ENCODE measurements around the gene PSMD1.
"Not testable (repeated sequence)": the region's sequence is repeated elsewhere in the genome, so short reads cannot be mapped to it uniquely, and the experiment has no call there.

PSMD1 gene

GRCh38 chr2:231056453-231057416 is at the start of gene PSMD1:
TSS of gene PSMD1 (plus strand) at chr2:231056867. CDS start at chr2:231057026, 159 bp downstream.
- DNase-seq, result peak; percentile 89

DNA sequence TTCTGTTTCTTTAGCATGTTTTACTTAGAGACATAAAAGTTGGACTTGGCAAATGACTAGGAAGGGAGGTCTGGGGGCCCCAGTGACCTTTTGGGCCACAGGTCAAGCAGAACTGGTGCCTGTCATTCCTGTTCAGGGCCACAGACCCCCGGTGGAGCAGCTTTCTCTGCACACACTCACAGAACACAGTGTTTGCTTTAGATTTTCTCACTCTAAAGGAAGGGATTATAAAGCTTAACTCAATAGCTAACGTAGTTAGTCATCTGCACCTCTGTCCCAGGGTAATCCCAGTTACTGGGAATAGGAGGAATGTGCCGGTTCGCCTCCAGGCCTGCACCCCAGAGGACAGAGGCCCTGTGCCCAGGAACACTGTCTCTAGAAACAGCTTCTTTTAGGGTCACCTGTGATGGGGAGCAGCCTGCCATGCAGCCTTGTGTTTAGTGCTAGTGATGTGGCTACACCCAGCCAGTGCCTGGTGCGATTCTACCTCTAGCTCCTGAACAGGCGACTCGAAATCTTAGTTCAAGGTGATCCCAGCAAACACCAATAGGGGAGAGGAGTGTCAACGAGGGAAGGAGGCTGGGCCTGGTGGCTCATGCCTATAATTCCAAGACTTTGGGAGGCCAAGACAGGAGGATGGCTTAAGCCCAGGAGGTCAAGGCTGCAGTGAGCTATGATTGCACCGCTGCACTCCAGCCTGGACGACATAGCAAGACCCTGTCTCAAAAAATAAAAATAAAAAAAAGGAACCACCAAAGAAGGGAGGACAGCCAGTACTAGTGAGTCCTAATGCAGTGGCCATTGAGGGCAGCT is 49.2 kb upstream of the PSMD1 start:
- no peak for DNase-seq

DNA sequence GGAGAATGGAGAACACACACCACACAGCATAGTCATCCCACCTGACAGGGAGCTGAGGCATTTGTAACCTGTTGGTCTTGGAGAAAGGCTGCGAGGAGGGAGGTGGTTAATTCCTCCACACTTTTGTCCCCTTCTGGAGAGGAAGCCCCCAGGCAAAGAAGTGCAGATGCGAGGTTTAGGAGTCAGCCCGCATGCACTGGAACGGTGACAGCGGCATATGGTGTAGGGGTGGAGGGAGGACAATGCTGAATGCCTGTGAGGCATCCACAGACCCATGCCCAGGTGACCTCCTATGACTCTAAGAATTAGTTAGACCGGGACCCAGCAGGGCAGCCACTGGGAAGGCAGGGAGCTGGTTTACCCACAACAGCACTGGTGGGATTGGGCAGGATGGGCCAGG is 48.5 kb upstream of the PSMD1 start:
- DNase-seq, result no peak

DNA sequence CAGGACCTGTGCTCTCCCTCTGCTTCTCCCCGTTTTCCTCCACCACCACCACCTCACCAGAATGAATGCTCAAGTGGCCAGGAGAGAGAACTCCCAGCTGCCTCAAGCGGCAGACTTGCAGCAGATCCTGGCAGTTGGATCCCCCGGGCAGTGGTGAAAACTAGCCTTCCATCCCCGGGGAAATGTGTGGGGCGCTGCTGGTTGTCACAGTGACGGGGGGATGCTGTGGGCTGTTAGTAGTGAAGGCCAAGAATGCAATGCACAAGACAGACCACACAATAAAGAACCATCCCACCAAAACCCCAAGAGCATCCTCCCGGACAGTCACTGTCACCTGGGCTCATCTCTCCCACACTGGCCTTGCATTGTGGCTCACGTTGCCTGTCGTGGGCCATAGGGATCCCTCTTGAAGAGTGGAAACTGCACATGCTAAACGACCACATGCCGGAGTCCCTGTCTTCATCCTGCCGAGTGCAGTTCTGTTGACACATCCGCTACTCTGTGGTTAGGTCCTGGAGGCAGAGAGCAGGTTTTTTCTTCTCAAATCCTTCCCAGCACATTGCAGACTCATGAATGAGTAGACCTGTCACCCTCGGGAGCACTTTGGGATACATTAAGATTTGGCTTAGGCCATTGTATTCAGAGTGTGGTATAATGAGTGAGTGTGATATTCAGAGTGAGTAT is 47.3 kb upstream of the PSMD1 start:
- DNase-seq, result no peak

- DNase-seq, result no peak
Measured at GRCh38 chr2:231010201-231010730, 46.4 kb upstream of the PSMD1 start.

GRCh38 chr2:231011526-231011925 is 45.1 kb upstream of the PSMD1 start:
- DNase-seq, result no peak

DNA sequence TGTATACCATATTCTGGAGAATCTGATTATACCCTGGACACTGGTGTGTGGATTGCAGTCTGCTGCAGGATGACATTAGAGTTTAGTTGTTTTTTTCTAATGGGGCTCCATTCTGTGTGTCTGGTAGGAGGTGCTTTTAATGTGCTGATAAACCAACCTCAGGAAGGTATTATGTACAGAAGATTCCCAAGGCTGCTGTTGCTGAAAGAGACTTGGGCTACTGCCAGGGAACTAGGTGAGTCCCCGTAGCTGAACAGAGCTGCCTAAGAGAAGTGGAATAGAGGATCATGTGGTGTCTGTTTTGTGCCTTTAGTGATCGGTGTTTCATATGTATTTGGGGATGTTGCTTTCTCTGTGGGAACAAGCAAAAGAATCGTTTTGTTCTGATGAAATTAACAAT is 44.2 kb upstream of the PSMD1 start:
- no peak for DNase-seq

DNA sequence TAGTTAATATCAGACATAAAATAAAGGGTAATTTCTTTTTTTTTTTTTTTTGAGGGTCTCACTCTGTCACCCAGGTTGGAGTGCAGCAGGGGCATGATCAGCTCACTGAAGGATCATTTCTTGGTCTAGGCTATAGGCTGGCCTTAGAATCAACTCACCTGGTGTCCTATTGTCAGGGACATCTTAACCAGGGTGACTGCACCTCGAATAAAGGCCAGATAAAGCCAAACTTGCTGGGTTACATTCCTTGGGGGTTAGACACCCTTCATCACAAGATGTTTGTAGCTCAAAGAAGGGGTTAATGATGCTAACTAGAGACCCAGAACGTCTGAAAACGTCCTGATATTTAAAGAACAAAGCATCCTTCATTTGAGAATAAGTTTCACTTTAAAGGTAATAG is 42.8 kb upstream of the PSMD1 start:
- DNase-seq, result no peak

DNA sequence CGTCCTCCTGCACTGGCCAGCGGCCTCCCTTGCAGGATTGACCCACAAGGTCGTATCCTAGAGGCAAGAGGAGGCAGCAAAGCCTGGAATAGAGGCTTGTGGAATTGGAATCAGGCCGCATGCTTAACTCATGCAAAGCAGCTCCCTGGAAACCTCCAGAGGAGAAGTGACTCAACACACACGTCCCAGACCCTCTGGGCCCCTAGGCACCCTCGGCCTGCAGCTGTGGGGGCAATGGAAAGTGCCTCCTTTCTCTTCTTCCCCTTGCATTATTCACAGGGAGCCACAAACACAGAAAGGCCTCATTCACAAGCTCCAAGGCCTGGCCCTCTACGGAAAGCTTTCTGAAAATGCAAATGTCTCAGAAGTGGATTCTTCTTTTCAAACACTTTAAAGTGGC is 41.2 kb upstream of the PSMD1 start:
- DNase-seq, result no peak

DNA sequence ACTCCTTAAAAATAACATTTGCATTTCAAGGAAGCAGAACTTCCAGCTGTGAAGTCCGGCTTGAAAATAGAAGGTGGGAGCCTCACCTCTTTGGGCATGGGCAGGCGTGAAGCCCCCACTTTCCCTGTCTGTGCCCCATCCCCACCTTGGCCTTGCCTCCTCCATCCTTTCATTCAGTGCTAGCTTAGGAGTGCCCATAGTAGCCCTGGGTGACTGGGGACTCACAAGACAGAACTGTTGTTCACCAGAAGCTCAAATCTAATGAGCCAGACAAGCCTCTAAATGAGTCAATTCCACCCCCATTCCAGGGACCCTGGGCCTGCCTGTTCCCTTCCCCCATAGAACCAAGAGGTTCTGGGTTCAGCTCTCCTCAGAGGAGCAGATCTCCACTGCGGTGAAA is 40.7 kb upstream of the PSMD1 start:
- no peak for DNase-seq

- no peak for DNase-seq
Measured at GRCh38 chr2:231016566-231017230, 40.0 kb upstream of the PSMD1 start.

- no peak for DNase-seq
Measured at GRCh38 chr2:231017231-231017598, 39.5 kb upstream of the PSMD1 start.

DNA sequence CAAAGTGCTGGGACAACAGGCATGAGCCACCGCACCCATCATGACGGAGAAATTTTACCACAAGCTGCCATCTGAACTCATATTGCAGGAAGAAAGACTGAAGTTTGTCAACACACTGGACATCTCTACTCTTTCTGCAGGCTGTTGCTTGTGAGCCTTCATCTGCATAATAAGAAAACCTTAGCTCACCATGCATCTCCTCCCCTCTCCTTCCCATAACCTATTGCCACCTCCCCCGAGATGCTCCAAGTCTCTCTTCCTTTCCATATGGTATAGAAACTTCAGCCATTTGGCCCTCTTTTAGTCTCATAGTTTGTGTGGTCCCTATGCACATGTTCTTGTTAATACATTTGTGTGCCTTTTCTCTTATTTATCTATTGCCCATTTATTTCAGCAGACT is 38.5 kb upstream of the PSMD1 start:
- DNase-seq, result no peak

GRCh38 chr2:231025059-231025458 is 31.6 kb upstream of the PSMD1 start:
- not testable (repeated sequence) for DNase-seq

GRCh38 chr2:231028889-231029288 is 27.8 kb upstream of the PSMD1 start:
- no peak for DNase-seq

DNA sequence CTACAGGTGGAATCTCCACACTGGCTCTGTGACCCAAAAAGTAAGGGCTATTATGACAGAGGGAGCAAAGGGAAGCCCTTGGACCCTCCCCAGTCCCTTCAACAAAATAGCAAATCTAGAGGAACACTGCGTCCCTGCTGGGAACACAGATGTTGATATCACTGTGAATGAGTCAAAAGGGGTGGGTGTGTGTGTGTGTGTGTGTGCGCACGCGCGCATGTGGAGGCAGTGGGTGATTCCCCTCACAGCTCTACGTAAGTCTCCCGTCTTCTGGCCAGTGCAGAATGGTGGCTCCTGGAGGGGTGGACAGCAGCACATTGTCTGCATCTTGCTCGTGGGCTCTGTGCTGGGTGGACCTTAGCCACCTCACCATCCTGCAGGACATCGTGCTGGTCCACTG is 27.1 kb upstream of the PSMD1 start:
- no peak for DNase-seq

- no peak for DNase-seq
Measured at GRCh38 chr2:231030725-231031124, 25.9 kb upstream of the PSMD1 start.

DNA sequence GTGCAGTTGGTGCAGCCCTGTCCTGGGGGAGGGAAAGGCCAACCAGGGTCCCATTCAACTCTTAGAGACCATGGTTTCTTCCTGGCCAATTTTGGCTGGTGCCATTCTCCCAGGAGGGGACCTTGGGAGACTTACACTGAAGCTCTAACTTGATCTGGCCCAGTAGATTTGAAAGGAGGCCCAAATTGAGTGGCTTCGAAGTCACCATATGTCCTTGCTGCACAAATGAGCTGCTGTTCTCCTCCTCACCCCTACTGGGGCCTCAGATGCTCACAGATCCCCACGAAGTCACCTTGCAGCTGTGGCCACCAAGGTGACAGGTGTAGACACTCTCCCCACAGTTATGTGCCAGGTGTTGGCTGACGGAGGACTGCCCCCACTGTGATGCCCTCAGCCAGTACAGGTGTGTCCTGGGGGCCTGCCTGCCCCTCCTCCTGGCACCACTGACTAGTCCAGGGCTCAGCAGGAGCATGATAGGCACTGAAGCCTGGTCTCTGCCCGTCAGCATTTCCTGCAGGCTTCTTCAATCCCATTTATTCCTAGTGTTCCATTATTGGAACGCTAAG is 24.0 kb upstream of the PSMD1 start:
- no peak for DNase-seq

DNA sequence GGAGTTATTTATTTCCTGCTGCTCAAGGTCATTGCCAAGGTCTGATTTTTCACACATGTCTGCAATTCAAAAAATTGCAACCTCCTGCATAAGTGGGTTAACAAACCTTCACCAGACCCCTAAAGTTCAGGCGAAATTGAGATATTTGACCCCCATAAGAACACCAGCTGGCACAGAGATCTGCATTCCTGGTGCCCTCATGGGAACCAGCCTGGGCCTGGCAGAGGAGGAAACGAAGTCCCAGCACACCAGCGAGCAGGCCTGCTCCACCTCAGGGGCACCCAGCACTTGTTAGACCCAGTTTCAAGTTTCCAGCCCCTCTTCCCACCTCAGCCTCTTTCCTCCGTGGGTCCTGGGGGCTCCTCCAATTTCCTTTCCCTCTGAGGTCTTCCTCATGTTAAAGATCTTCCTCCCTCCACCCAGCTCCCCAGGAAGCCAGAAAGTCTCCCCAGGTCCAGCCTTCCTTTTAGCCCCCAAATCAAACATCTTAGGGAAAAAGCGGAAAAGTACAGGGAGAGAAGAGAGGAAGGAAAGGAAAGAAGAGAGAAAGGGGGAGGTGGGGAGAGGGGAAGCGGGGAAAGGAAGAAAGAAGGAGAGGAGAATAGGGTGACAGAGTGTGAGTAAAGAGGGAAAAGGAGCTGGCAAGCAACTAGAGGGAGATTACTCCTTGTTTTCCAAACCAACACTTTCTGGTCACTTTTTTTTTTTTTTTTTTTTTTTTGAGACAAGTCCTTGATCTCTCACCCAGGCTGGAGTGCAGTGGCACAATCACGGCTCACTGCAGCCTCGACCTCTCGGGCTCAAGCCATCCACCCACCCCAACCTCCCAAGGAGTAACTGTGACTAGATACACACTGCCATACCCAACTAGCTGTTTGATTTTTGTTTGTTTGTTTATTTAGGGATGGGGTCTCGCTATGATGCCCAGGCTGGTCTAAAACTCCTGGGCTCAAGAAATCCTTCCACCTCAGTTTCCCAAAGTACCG is 23.2 kb upstream of the PSMD1 start:
- DNase-seq, result no peak

- DNase-seq, result no peak
Measured at GRCh38 chr2:231034291-231034882, 22.3 kb upstream of the PSMD1 start.

DNA sequence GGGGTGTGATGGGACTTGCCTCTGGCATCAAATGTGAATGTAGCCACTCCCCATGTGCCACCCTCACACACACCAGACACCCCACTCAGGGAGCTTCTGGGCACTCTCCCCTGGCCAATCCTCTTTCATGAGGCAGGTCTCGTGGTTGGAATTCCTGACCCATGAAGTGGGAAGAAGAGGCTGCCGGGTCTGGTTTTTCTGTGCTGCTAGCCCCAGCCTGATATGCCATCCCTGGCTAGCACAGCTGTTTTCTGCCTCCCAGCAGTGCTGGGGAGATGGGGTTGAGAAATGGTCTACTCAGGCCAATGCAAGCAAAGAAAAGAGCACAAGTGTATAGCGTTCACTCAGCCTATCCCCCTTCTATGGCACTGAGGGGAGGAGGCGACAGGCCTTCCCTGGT is 20.5 kb upstream of the PSMD1 start:
- no peak for DNase-seq
